IMR-90 (cell line): Measurements from ENCODE around the gene PRR12. TPM values are rescaled to one million over a fixed set of nuclear protein-coding genes. Genes with fewer than 3 reads are reported as not detected.

Experiments
- ATAC-seq: fragments of 200-7000 bp; cut with Tn5 transposase; 2 replicates; pipeline ENCODE4 v1.9.1; 2020; ENCODE audit warnings: low read depth, mild to moderate bottlenecking, moderate library complexity
- Bru-seq: library from RNA; stranded (reverse); fragments of 400-500 nt; gene quantifications from one replicate; lab custom pipeline; 2021; lab: Mats Ljungman, UMichigan
- BruChase-seq, 2 experiments: library from RNA; stranded (reverse); fragments of 400-500 nt; gene quantifications; one replicate each; lab custom pipeline; 2021; lab: Mats Ljungman, UMichigan
- BruUV-seq: library from RNA; stranded (reverse); fragments of 400-500 nt; replicated peaks from 2 replicates; lab custom pipeline; 2021; lab: Mats Ljungman, UMichigan
- CTCF ChIA-PET: fragments of 300-600 bp; formaldehyde crosslinking; extraction: SDS; loops from one replicate; lab custom pipeline; 2021; ENCODE audit warnings: antibody characterized with exemption; lab: Yijun Ruan, JAX
- POLR2A ChIA-PET: fragments of 300-600 bp; sonication (Branson Sonifier 250); formaldehyde crosslinking; loops from one replicate; lab custom pipeline; 2022; ENCODE audit warnings: antibody characterized with exemption; ENCODE audit not compliant: unreplicated experiment; lab: Charles Lee
- DNase-seq: peaks from one replicate; pipeline ENCODE4 v3.0.0; 2013
- H2AFZ ChIP-seq: replicated peaks from 2 replicates; pipeline ENCODE3; 2013; ENCODE audit warnings: low read length, mild to moderate bottlenecking; ENCODE audit not compliant: poor library complexity
- H2AK5ac ChIP-seq: 2 replicates; pipeline ENCODE4 v1.6.1; 2013; ENCODE audit warnings: low read depth, low read length, inconsistent platforms
- H2AK9ac ChIP-seq: replicated peaks from 2 replicates; pipeline ENCODE3; 2013; ENCODE audit warnings: mild to moderate bottlenecking, low read depth, low read length, moderate library complexity; ENCODE audit not compliant: poor library complexity
- H2BK120ac ChIP-seq: 2 replicates; pipeline ENCODE4 v1.6.1; 2013; ENCODE audit warnings: low read depth, low read length, inconsistent platforms
- H2BK15ac ChIP-seq: 3 replicates; pipeline ENCODE4 v1.6.1; 2013; ENCODE audit warnings: low read depth, low read length, inconsistent platforms
- H2BK20ac ChIP-seq: 2 replicates; pipeline ENCODE4 v1.6.1; 2013; ENCODE audit warnings: low read depth, mild to moderate bottlenecking, inconsistent platforms, low read length, moderate library complexity
- H2BK5ac ChIP-seq: 2 replicates; pipeline ENCODE4 v1.6.1; 2013; ENCODE audit warnings: mild to moderate bottlenecking, low read depth, low read length, inconsistent platforms; ENCODE audit not compliant: poor library complexity, severe bottlenecking
- H3K14ac ChIP-seq: replicated peaks from 2 replicates; pipeline ENCODE4 v1.6.1; 2013; ENCODE audit warnings: low read depth, low read length, inconsistent platforms
- H3K18ac ChIP-seq: 2 replicates; pipeline ENCODE4 v1.6.1; 2013; ENCODE audit warnings: low read depth, low read length, control low read depth
- H3K23ac ChIP-seq: 2 replicates; pipeline ENCODE4 v1.6.1; 2013; ENCODE audit warnings: low read depth, low read length, inconsistent platforms
- H3K27ac ChIP-seq: 2 replicates; pipeline ENCODE4 v1.5.1; 2013; ENCODE audit warnings: mild to moderate bottlenecking, control low read depth, low read length; ENCODE audit not compliant: insufficient read depth
- H3K27me3 ChIP-seq: 2 replicates; pipeline ENCODE4 v1.6.1; 2013; ENCODE audit warnings: low read length; ENCODE audit not compliant: control insufficient read depth, insufficient read depth
- H3K36me3 ChIP-seq: 2 replicates; pipeline ENCODE4 v1.6.1; 2013; ENCODE audit warnings: low read length, mixed read lengths; ENCODE audit not compliant: control insufficient read depth, insufficient read depth
- H3K4ac ChIP-seq: 2 replicates; pipeline ENCODE4 v1.6.1; 2013; ENCODE audit warnings: low read depth, low read length, inconsistent platforms
- H3K4me1 ChIP-seq: 2 replicates; pipeline ENCODE4 v1.6.1; 2013; ENCODE audit warnings: low read length, mixed read lengths; ENCODE audit not compliant: control insufficient read depth, insufficient read depth
- H3K4me2 ChIP-seq: 2 replicates; pipeline ENCODE4 v1.6.1; 2013; ENCODE audit warnings: low read depth, mild to moderate bottlenecking, control low read depth, low read length, moderate library complexity
- H3K4me3 ChIP-seq: 2 replicates; pipeline ENCODE4 v1.5.1; 2013; ENCODE audit warnings: low read depth, mild to moderate bottlenecking, control low read depth, low read length, moderate library complexity; ENCODE audit not compliant: insufficient read depth
- H3K56ac ChIP-seq: 2 replicates; pipeline ENCODE4 v1.6.1; 2013; ENCODE audit warnings: low read length, inconsistent platforms; ENCODE audit not compliant: insufficient read depth; ENCODE audit errors: extremely low read depth
- H3K79me1 ChIP-seq, 2 experiments: 2 replicates each; pipeline ENCODE4 v1.6.1; 2013; ENCODE audit warnings: low read length in 2 of 2, inconsistent platforms in 1 of 2, low read depth in 1 of 2
- H3K9ac ChIP-seq: 2 replicates; pipeline ENCODE4 v1.6.1; 2013; ENCODE audit warnings: low read depth, low read length, control low read depth
- H3K9me1 ChIP-seq: 2 replicates; pipeline ENCODE4 v1.6.1; 2013; ENCODE audit warnings: low read length, inconsistent platforms; ENCODE audit not compliant: insufficient read depth
- H3K9me3 ChIP-seq: 2 replicates; pipeline ENCODE4 v1.6.1; 2013; ENCODE audit warnings: low read length; ENCODE audit not compliant: control insufficient read depth, insufficient read depth
- H4K20me1 ChIP-seq: 2 replicates; pipeline ENCODE4 v1.6.1; 2013; ENCODE audit warnings: low read length, inconsistent platforms; ENCODE audit not compliant: insufficient read depth
- H4K5ac ChIP-seq: 2 replicates; pipeline ENCODE4 v1.6.1; 2013; ENCODE audit warnings: mild to moderate bottlenecking, low read depth, low read length, control low read depth
- H4K8ac ChIP-seq, 2 experiments: 2 replicates each; pipeline ENCODE4 v1.6.1; 2013; ENCODE audit warnings: low read depth in 2 of 2, low read length in 2 of 2, control low read depth in 1 of 2, inconsistent platforms in 1 of 2
- H4K91ac ChIP-seq: 2 replicates; pipeline ENCODE4 v1.6.1; 2013; ENCODE audit warnings: low read depth, low read length, inconsistent platforms; ENCODE audit not compliant: insufficient read depth
- BHLHE40 ChIP-seq: fragments of 150-350 bp; IDR thresholded peaks from 2 replicates; pipeline ENCODE4 v1.6.1; 2016; ENCODE audit warnings: mild to moderate bottlenecking, low read depth, low read length
- CEBPB ChIP-seq: IDR thresholded peaks from 2 replicates; pipeline ENCODE4 v1.6.1; 2012; ENCODE audit warnings: low read depth, low read length, improper control_type of control experiment
- WGBS, 2 experiments: methylation state at CpG; one replicate each; pipeline versions ENCODE4 v1.1.5 to v1.1.7; 2013; ENCODE audit warnings: missing lambda C conversion rate in 2 of 2; ENCODE audit not compliant: insufficient read length in 1 of 2; ENCODE audit errors: extremely low coverage in 2 of 2; 5-methylcytosine and 5-hydroxymethylcytosine counted together
- dilution Hi-C: fragments of 300-500 bp; cut with HindIII; formaldehyde crosslinking; loops from one replicate; pipeline ENCODE4 v1.14.3; 2018; ENCODE audit warnings: low sequenced_read_pairs; ENCODE audit not compliant: unreplicated experiment
- in situ Hi-C: fragments of 300-500 bp; cut with MboI; formaldehyde crosslinking; loops from 3 replicates; pipeline ENCODE4 v1.14.3; 2019; ENCODE audit warnings: low sequenced_read_pairs, inconsistent platforms, mixed read lengths
- intact Hi-C: fragments of 100-400 bp; cut with micrococcal nuclease; formaldehyde crosslinking; loops from 2 replicates; pipeline ENCODE4 v1.10.0; 2022
- long read RNA-seq: library from polyadenylated mRNA; unstranded; transcript quantifications from one replicate; pipeline ENCODE4 v2.0.0, GENCODE V29; 2021; ENCODE audit not compliant: unreplicated experiment
- polyA plus RNA-seq, 3 experiments: library from polyadenylated mRNA; depleted of rRNA; stranded (reverse); fragments of >200 nt; gene quantifications; 2 replicates each; pipeline ENCODE4 v1.2.3, GENCODE V29; 2012; ENCODE audit warnings: low replicate concordance in 1 of 3
- total RNA-seq: library from RNA; depleted of rRNA; stranded (reverse); fragments of >200 nt; gene quantifications from 2 replicates; pipeline ENCODE4 v1.2.3, GENCODE V29; 2012; rRNA removed

Gene PRR12
- total RNA-seq, result 0.28 and 0.36 TPM in 2 replicates
- polyA plus RNA-seq (2012; rRNA removed), result 4.0 and 4.1 TPM in 2 replicates
- polyA plus RNA-seq (2012; cell fraction: cytosol; rRNA removed), result 3.8 and 3.9 TPM in 2 replicates
- 5.8 and 9.9 TPM in 2 replicates for polyA plus RNA-seq (2012; cell fraction: nucleus; rRNA removed; ENCODE audit: low replicate concordance)
- percentile 67 among the genes with signal in this experiment for Bru-seq, nascent RNA
- percentile 83 among the genes with signal in this experiment for BruChase-seq, experiment 1, labeled RNA remaining after a 6-hour chase
- percentile 78 among the genes with signal in this experiment for BruChase-seq, experiment 2, labeled RNA remaining after a 2-hour chase
- long read RNA-seq, partial matches to known transcripts, result 0 of 6 reads
- long read RNA-seq, other reads (novel, unspliced or antisense), result 6 of 6 reads

DNA sequence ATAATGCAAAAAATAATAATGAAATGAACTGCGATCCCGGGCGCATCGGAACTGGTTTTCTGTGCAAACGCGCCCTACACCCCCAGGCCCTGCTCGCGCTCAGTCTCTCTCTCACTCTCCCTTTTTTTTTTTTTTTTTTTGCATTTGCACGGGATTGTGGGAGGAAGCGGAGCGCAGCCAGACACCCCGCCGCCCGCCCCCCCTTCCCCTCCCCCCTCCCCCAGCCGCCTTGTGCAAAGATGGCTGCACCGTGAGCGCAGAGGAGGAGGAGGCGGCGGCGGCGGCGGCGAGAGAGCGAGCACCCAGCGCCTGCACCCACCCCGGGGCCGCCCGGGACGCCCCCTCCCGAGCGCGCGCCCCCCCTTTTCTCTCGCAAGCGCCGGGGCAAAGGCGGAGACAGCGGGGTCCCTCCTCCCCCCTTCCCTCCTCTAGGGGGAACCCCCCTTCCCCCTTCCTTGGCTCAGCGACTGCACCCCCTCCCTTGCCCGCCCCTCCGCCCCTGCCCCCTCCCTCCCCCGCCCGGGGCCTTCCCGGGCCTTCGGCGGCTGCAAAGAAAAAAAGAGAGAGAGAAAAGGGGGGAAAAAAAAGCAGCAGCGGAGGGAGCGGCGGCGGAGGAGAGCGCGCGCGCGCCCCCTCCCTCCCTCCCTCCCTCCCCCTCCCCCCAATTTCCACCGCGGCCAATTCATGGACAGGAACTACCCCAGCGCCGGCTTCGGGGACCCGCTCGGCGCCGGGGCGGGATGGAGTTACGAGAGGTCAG lies at the start of gene PRR12:
TSS of gene PRR12 (plus strand) at position 212 of the 760 bp plus-strand sequence. CDS start at position 685, 473 bp downstream.
- H3K36me3 ChIP-seq, result peaks cover 16% of the 10 kb centered on the region

More for the DNA sequence above, at the start of gene PRR12:
- peak within 1 kb of the TSS; percentile 98 for H2AK9ac ChIP-seq
- peak within 1 kb of the TSS; percentile 69 for H2BK120ac ChIP-seq
- CTCF ChIA-PET, result interaction anchor here (1.5 kb wide), 1 partner anchor 12 kb away, joined by 3 read pairs; no protein-coding TSS in a partner anchor
- H3K23ac ChIP-seq, result peak within 1 kb of the TSS; percentile 86
- H3K9me1 ChIP-seq, result no peaks in the 10 kb centered on the region
- H4K5ac ChIP-seq, result peak within 1 kb of the TSS; percentile 69
- peak within 1 kb of the TSS; percentile 40 for H4K91ac ChIP-seq
- H3K27ac ChIP-seq, result peak within 1 kb of the TSS; percentile 97
- H3K9ac ChIP-seq, result peak within 1 kb of the TSS; percentile 94
- H3K18ac ChIP-seq, result peak within 1 kb of the TSS; percentile 48
- peaks cover 25% of the 10 kb centered on the region for H4K20me1 ChIP-seq
- ATAC-seq (peak; percentile 39), DNase-seq (peak; percentile 67)
- intact Hi-C loops (loop anchor here (2.0 to 5.0 kb wide), 2 partner anchors 50 to 86 kb away; partner anchors contain the start of genes PRMT1 and RRAS), in situ Hi-C loops (no loop called here), dilution Hi-C loops (no loop called here)
- H2BK20ac ChIP-seq, result no peak within 1 kb of the TSS
- peaks cover 6 to 27% of the 10 kb centered on the region in 2 experiments; a peak in 3 of 4 replicates for H3K79me1 ChIP-seq
- peak within 1 kb of the TSS; percentile 91 for H2BK5ac ChIP-seq
- 0% methylated on average over 1 of the region's 66 CpGs; no CpG with 5 or more reads in 1 of the 2 experiments for WGBS, 2 experiments
- no peaks in the 10 kb centered on the region for H3K27me3 ChIP-seq
- H3K9me3 ChIP-seq, result no peaks in the 10 kb centered on the region
- POLR2A ChIA-PET, result interaction anchor here (0.6 to 1.0 kb wide), 2 partner anchors 10 to 12 kb away, joined by 3 to 8 read pairs; no protein-coding TSS in a partner anchor
- peak within 1 kb of the TSS; percentile 97 for H3K4me3 ChIP-seq
- peak within 1 kb of the TSS; percentile 93 for H3K14ac ChIP-seq
- H3K4ac ChIP-seq, result peak within 1 kb of the TSS; percentile 95
- TF ChIP-seq CEBPB (no peak), BHLHE40 (peak; percentile 60; the same call in 1 of the 2 replicates)
- peak within 1 kb of the TSS; percentile 2; the same call in 1 of the 3 replicates for H2BK15ac ChIP-seq
- H3K4me1 ChIP-seq, result peaks cover 7% of the 10 kb centered on the region; the same call in 1 of the 2 replicates
- peak within 1 kb of the TSS; percentile 94 for H3K4me2 ChIP-seq
- peak within 1 kb of the TSS; percentile 66; the same call in 1 of the 2 replicates for H3K56ac ChIP-seq
- BruUV-seq, result no TSS peak
- H2AK5ac ChIP-seq, result peak within 1 kb of the TSS; percentile 80
- H2AFZ ChIP-seq, result peak within 1 kb of the TSS; percentile 86
- peak within 1 kb of the TSS; percentile 79 to 91 for H4K8ac ChIP-seq
